Right lobe of liver (tissue), 6 donors: ENCODE results near the gene DNAJA4. TPM values are rescaled to one million over a fixed set of nuclear protein-coding genes. Genes with fewer than 3 reads are reported as not detected.
A peak's percentile ranks its signal among the peaks of the same experiment; 100 is the strongest.

ENCODE experiments used
- ATAC-seq, 4 donors: fragments of 200-7000 bp; cut with Tn5 transposase; one replicate each; pipeline ENCODE4 v1.9.1; 2020; ENCODE audit warnings: mild to moderate bottlenecking in 4 of 4, moderate library complexity in 4 of 4
- DNase-seq, 3 donors: peaks; one replicate each; pipeline ENCODE4 v3.0.0-alpha.2; 2020
- H3K27ac ChIP-seq, 3 donors: fragments of 200-600 bp; one replicate each; pipeline ENCODE4 v1.8.0; 2022
- H3K27me3 ChIP-seq, 2 donors: fragments of 200-600 bp; one replicate each; pipeline ENCODE4 v1.8.0; 2022
- H3K36me3 ChIP-seq, 4 donors: fragments of 200-600 bp; sonication (generic) in 1 of 4; one replicate each; pipeline versions ENCODE4 v1.5.1 to v1.8.0; 2017 to 2022; ENCODE audit warnings: control low read depth in 1 of 4
- H3K4me1 ChIP-seq, 4 donors: fragments of 200-600 bp; sonication (generic) in 1 of 4; one replicate each; pipeline versions ENCODE4 v1.5.1 to v1.8.0; 2017 to 2022; ENCODE audit warnings: control low read depth in 1 of 4
- H3K4me3 ChIP-seq, 3 donors: fragments of 200-600 bp; one replicate each; pipeline ENCODE4 v1.8.0; 2022
- H3K9me3 ChIP-seq, 4 donors: fragments of 200-600 bp; sonication (generic) in 1 of 4; one replicate each; pipeline versions ENCODE4 v1.5.1 to v1.8.0; 2017 to 2022; ENCODE audit warnings: control low read depth in 1 of 4
- CTCF ChIP-seq, 4 donors: fragments of 200-600 bp in 3 of 4; fragments of 450-650 bp in 1 of 4; IDR thresholded peaks; one replicate each; pipeline versions ENCODE4 v1.5.1 to v1.8.0; 2016 to 2022; ENCODE audit warnings: antibody characterized with exemption in 4 of 4, mild to moderate bottlenecking in 2 of 4
- POLR2A ChIP-seq: fragments of 450-650 bp; IDR thresholded peaks from one replicate; pipeline ENCODE4 v1.6.1; 2017; ENCODE audit warnings: antibody characterized with exemption, mild to moderate bottlenecking
- WGBS: methylation state at CpG from one replicate; pipeline ENCODE4 v1.1.6; 2018; ENCODE audit warnings: low coverage, low lambda C conversion rate; ENCODE audit not compliant: insufficient coverage; ENCODE audit errors: missing lambda C conversion rate; 5-methylcytosine and 5-hydroxymethylcytosine counted together
- intact Hi-C, 2 donors: fragments of 100-400 bp; cut with DNase I; formaldehyde crosslinking; loops; one replicate each; pipeline versions ENCODE4 v1.11.2 to v1.14.1; 2022
- total RNA-seq, 6 experiments: library from RNA; depleted of rRNA in 2 of 6; stranded (reverse); fragments of >200 nt in 2 of 6; fragmentation: NEBNext Ultra II Directional in 3 of 6; extraction: Animal tissue kit (Norgen Biotek cat#: 25700) in 3 of 6; gene quantifications; one replicate each; pipeline versions ENCODE4 v1.1.0 to v1.2.4, GENCODE V29; 2016 to 2023
- donor health status: DM: no; HTN: yes; CAD: no.
- donor health status: DM: no; HTN: no; CAD: no.
- donor health status: DM: no; HTN: no; CAD: no.
- donor health status: DM: no; HTN: yes; CAD: no.
- donor health status: DM: no; HTN: yes; CAD: no.

Gene DNAJA4
- total RNA-seq, 6 experiments from 2014 or later: 0.73 to 3.4 (median 1.9) TPM

- ATAC-seq (peak in 1 of 4 donors; percentile 31), DNase-seq (no peak)
- intact Hi-C loops: no loop called here
Observed at GRCh38 chr15:78229431-78230406, 34.6 kb upstream of the DNAJA4 start.

GRCh38 chr15:78232951-78233350, 31.4 kb upstream of the DNAJA4 start:
- Histone ChIP-seq H3K27ac (no peak overlapping the region), H3K4me1 (no peaks in the 10 kb centered on the region), H3K4me3 (no peak overlapping the region), H3K9me3 (no peaks in the 10 kb centered on the region), H3K36me3 (no peaks in the 10 kb centered on the region), H3K27me3 (no peaks in the 10 kb centered on the region)
- DNase-seq: no peak
- WGBS: 100% methylated on average over 1 of the region's 5 CpGs
- TF ChIP-seq POLR2A (no peak), CTCF (IDR thresholded peaks at IDR 0.05) (no peak)
- ATAC-seq: no peak
- intact Hi-C loops: no loop called here

More at GRCh38 chr15:78229431-78230406, 34.6 kb upstream of the DNAJA4 start:
- Histone ChIP-seq H3K9me3 (no peaks in the 10 kb centered on the region), H3K4me3 (no peak overlapping the region), H3K36me3 (no peaks in the 10 kb centered on the region), H3K4me1 (no peaks in the 10 kb centered on the region), H3K27me3 (no peaks in the 10 kb centered on the region), H3K27ac (no peak overlapping the region)
- WGBS: 90% methylated on average over 5 of the region's 17 CpGs
- TF ChIP-seq POLR2A (no peak), CTCF (IDR thresholded peaks at IDR 0.05) (no peak)

GRCh38 chr15:78233496-78233895, 30.9 kb upstream of the DNAJA4 start:
- no peaks in the 10 kb centered on the region for H3K27me3 ChIP-seq
- intact Hi-C loops: no loop called here
- no peak for TF ChIP-seq POLR2A
- no peak for TF ChIP-seq CTCF (IDR thresholded peaks at IDR 0.05)
- H3K36me3 ChIP-seq: no peaks in the 10 kb centered on the region
- 73% methylated on average over 10 of the region's 11 CpGs for WGBS
- no peaks in the 10 kb centered on the region for H3K4me1 ChIP-seq
- no peak overlapping the region for H3K27ac ChIP-seq
- ATAC-seq (no peak), DNase-seq (no peak)
- no peaks in the 10 kb centered on the region for H3K9me3 ChIP-seq
- H3K4me3 ChIP-seq: no peak overlapping the region

- 42% methylated on average over 4 of the region's 6 CpGs for WGBS
- H3K9me3 ChIP-seq: no peaks in the 10 kb centered on the region
- no peak within 1 kb of the TSS for H3K4me3 ChIP-seq
- no peak for DNase-seq
- H3K27me3 ChIP-seq: no peaks in the 10 kb centered on the region
- TF ChIP-seq CTCF (IDR thresholded peaks at IDR 0.05) (no peak), POLR2A (no peak)
- no peak within 1 kb of the TSS for H3K27ac ChIP-seq
- H3K4me1 ChIP-seq: no peaks in the 10 kb centered on the region
- ATAC-seq: no peak
- H3K36me3 ChIP-seq: no peaks in the 10 kb centered on the region
- intact Hi-C loops: loop anchor here (5.0 kb wide), 2 partner anchors 37 to 122 kb away; no protein-coding TSS in a partner anchor
Observed at GRCh38 chr15:78234515-78235040, 29.8 kb upstream of the DNAJA4 start, which contains the start of gene ACSBG1. ACSBG1 (minus strand) TSS chr15:78234565; CDS start chr15:78234501, 64 bp downstream.
